ENCODE results near the gene GAS7. TPM values are rescaled to one million over a fixed set of nuclear protein-coding genes. Genes with fewer than 3 reads are reported as not detected.

The GAS7 gene
- total RNA-seq, 1 experiment from 2014 or later: 6.0 TPM

- no peak overlapping the region for H3K4me3 Mint-ChIP-seq
- no peak overlapping the region for H3K27ac Mint-ChIP-seq
- Histone ChIP-seq H3K27ac (ENCODE audit: insufficient read length, low read depth, low read length) (no peak overlapping the region), H3K4me2 (ENCODE audit: insufficient read depth, insufficient read length, low read length) (no peak overlapping the region), H3T11ph (ENCODE audit: low read length) (no peak overlapping the region), H2BK5ac (ENCODE audit: insufficient read length, low read length) (no peak overlapping the region), H3K27me3 (ENCODE audit: insufficient read depth, low read length) (no peaks in the 10 kb centered on the region), H3K79me2 (ENCODE audit: insufficient read depth, low read length) (no peaks in the 10 kb centered on the region), H3K56ac (ENCODE audit: insufficient read length, low read depth, low read length) (no peak overlapping the region), H3K18ac (ENCODE audit: insufficient read length, low read depth, low read length) (no peak overlapping the region), H2BK120ac (ENCODE audit: low read depth, low read length, poor library complexity, severe bottlenecking) (no peak overlapping the region), H3K9me3 (ENCODE audit: control insufficient read depth, low read depth, low read length) (no peaks in the 10 kb centered on the region), H3K9ac (ENCODE audit: extremely low read depth, insufficient read length, low read length) (no peak overlapping the region), H2BK12ac (ENCODE audit: insufficient read length, low read depth, low read length) (no peak overlapping the region), H3K14ac (ENCODE audit: insufficient read depth, low read length) (no peak overlapping the region; the same call in 1 of the 2 replicates), H2BK20ac (ENCODE audit: low read depth, low read length, poor library complexity, severe bottlenecking) (no peak overlapping the region), H2AFZ (ENCODE audit: low read length) (no peak overlapping the region), H2BK15ac (ENCODE audit: low read depth, low read length) (no peak overlapping the region), H4K20me1 (ENCODE audit: control insufficient read depth, insufficient read depth, insufficient read length) (peaks cover 3% of the 10 kb centered on the region), H3K79me1 (ENCODE audit: insufficient read depth, low read depth, low read length, poor library complexity, severe bottlenecking) (no peaks in the 10 kb centered on the region), H2AK5ac (ENCODE audit: insufficient read length, low read length) (no peak overlapping the region), H3K4ac (ENCODE audit: low read depth, low read length) (no peak overlapping the region), H3K23ac (ENCODE audit: insufficient read length, low read depth, low read length) (no peak overlapping the region), H4K5ac (ENCODE audit: insufficient read length, low read depth, low read length) (no peak overlapping the region), H3K23me2 (ENCODE audit: insufficient read length, low read depth, low read length, poor library complexity, severe bottlenecking) (no peaks in the 10 kb centered on the region), H4K8ac (replicated peaks; ENCODE audit: insufficient read length, low read depth, low read length) (no peak overlapping the region), H4K91ac (ENCODE audit: insufficient read length, low read depth, low read length) (no peak overlapping the region), H3K4me1 (ENCODE audit: insufficient read depth, low read length) (peaks cover 3% of the 10 kb centered on the region; the same call in 1 of the 2 replicates)
- H3K36me3 Mint-ChIP-seq (ENCODE audit: insufficient read depth in 1 of 3, low read depth in 3 of 3): no peaks in the 10 kb centered on the region; a peak in 1 of 7 replicates
- WGBS (ENCODE audit: extremely low coverage, insufficient read length, low lambda C conversion rate): no CpG with 5 or more reads among the region's 13 CpGs
- H3K4me1 Mint-ChIP-seq: peaks cover 16 to 25% of the 10 kb centered on the region in 2 experiments
- H3K27me3 Mint-ChIP-seq (ENCODE audit: low read depth): no peaks in the 10 kb centered on the region
- DNase-seq: no peak
- no peak for TF ChIP-seq CTCF (conservative IDR thresholded peaks at IDR 0.05)
- no peaks in the 10 kb centered on the region for H3K9me3 Mint-ChIP-seq
Measured at GRCh38 chr17:10046786-10047785, 151.3 kb downstream of the GAS7 start.
